T-helper 2 cell treated with Interferon-gamma antibody and Interleukin-4, amounts not matched to agents 5 μg/mL and 100 μg/mL, for 36 hours (primary cell): ENCODE results near the gene GET4.

Source experiments
- DNase-seq: peaks from one replicate; pipeline ENCODE4 v3.0.0; 2021; ENCODE audit warnings: low spot score
- H3K27ac Mint-ChIP-seq: one replicate; pipeline ENCODE4 v1.8.0; 2021; ENCODE audit warnings: mild to moderate bottlenecking, mixed read lengths
- H3K27me3 Mint-ChIP-seq: one replicate; pipeline ENCODE4 v1.8.0; 2021; ENCODE audit warnings: low read depth, mixed read lengths
- H3K36me3 Mint-ChIP-seq: one replicate; pipeline ENCODE4 v1.8.0; 2021; ENCODE audit warnings: low read depth, mixed read lengths
- H3K4me1 Mint-ChIP-seq: one replicate; pipeline ENCODE4 v1.8.0; 2021; ENCODE audit warnings: low read depth, mixed read lengths
- H3K4me3 Mint-ChIP-seq: one replicate; pipeline ENCODE4 v1.8.0; 2022; ENCODE audit warnings: mild to moderate bottlenecking, moderate library complexity, mixed read lengths
- H3K9me3 Mint-ChIP-seq: one replicate; pipeline ENCODE4 v1.8.0; 2021; ENCODE audit warnings: mixed read lengths

Gene GET4

DNA sequence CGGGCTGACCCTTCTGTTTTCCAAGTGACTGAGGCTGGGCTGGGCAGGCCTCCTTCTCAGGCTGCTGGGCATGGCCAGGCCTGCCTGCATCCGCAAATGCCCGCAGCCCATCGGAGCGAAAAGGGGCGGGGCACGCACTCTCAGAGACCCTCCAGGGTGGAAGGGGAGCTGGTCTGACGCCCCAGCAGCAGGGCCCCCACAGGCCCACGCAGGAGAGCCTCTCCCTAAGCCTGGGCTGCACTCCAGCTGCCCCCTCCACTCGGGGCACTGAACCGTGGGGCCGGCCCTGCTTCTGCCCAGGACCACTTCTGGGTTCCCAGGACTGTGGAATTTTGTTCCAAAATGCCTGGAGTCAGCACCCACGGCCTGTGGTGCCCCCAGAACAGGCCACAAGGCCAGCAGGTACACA, 68.8 kb downstream of the GET4 start:
- no peak for DNase-seq
- H3K27ac Mint-ChIP-seq: no peak overlapping the region
- peaks cover 9% of the 10 kb centered on the region for H3K27me3 Mint-ChIP-seq
- peaks cover 10% of the 10 kb centered on the region for H3K4me1 Mint-ChIP-seq
- H3K4me3 Mint-ChIP-seq: no peak overlapping the region
- H3K9me3 Mint-ChIP-seq: peaks cover 18% of the 10 kb centered on the region
- peaks cover 1% of the 10 kb centered on the region for H3K36me3 Mint-ChIP-seq

DNA sequence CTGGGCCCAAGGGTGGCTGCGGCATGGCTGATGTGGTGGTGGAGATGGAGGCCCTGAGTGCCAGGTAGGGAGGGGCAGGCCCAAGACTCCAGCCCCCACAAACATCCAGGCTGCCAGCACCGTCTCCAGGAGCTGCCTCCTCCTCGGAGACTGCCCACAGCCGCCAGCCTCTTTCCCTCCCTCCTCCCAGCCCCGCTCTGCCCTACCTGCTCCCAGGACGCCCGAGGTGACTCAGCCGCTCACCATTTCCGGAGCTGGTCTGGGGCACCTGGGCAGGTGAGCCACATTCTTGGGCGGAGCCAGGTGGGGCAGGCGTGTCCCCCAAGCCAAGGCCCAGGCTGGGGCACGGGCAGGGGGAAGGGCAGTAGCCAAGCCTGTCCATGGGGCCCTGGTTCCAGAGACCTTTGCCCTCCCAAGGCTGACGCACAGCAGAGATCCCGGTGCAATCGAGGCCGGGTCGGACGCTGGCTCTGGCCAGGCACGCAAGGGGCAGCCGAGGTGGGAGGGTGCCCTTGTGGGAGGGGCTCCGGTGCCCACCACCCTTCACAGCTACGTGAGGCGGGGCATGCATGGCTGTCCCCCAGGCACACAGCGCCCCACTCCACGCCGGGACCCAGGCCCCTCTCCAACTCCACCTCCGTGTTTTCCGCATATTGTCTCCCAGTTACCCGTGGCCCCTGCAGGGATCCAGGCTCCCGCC, 69.4 kb downstream of the GET4 start:
- peaks cover 9% of the 10 kb centered on the region for H3K27me3 Mint-ChIP-seq
- DNase-seq: no peak
- no peak overlapping the region for H3K27ac Mint-ChIP-seq
- no peak overlapping the region for H3K4me3 Mint-ChIP-seq
- no peaks in the 10 kb centered on the region for H3K36me3 Mint-ChIP-seq
- peaks cover 13% of the 10 kb centered on the region for H3K9me3 Mint-ChIP-seq
- H3K4me1 Mint-ChIP-seq: peaks cover 8% of the 10 kb centered on the region
